HG02973 (cell line): Measurements from ENCODE around the gene NOSIP.

Source experiments
- ATAC-seq: cut with Tn5 transposase; IDR thresholded peaks from one replicate; pipeline ENCODE4 v1.9.1; 2021; ENCODE audit warnings: moderate library complexity; ENCODE audit not compliant: unreplicated experiment

The NOSIP gene

DNA sequence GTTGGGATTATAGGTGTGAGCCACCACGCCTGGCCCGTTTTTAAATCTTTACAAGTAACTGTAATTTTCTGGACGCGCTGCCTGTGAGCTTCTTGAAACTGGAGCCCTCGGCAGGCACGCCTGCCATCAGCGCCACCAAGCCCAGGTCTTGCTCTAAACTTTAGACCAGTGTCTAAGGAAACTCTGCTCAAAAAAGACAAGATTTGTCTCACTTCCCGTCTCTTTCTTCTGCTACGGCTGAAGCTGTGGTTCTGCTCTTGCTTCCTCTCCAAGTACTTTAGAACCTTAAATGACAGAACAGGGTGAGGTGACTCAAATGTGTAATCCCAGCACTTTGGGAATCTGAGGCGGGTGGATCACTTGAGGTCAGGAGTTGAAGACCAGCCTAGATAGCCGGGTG, 27.6 kb downstream of the NOSIP start:
- ATAC-seq, result no peak

DNA sequence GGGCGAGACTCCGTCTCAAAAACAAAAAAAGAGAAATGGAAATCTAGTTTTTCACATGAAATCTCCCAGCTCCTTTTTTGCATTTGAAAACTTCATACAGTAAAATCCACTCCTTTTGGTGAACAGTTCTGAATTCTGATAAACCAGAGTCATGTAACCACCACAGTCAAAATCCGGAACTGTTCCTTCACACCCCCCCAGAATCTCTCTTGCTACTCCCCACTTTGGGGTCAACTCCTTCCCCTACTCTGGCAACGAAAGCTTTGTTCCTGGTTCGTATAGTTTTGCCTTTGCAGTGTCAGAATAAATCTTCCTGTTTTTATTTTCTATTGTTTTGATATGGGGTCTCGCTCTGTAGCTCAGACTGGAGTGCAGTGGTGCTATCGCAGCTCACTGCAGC, 28.8 kb downstream of the NOSIP start:
- ATAC-seq, result no peak

DNA sequence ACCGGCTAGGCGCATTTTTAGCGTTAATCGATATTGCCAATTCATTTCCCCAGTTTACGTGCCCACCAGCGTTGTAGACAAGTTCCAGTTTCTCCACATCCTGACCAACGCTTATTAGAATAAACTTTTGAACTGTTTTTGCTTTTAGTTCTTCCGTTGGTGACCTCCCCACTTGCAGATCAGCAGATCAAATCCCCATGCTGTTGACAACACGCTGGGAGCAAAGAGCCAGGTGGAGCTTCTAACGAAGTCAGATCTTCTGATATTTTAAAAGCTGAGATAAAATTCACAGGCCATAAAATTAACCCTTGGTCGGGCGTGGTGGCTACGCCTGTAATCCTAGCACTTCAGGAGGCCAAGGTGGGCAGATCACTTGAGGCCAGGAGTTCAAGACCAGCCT, 31.3 kb downstream of the NOSIP start:
- ATAC-seq, result no peak

DNA sequence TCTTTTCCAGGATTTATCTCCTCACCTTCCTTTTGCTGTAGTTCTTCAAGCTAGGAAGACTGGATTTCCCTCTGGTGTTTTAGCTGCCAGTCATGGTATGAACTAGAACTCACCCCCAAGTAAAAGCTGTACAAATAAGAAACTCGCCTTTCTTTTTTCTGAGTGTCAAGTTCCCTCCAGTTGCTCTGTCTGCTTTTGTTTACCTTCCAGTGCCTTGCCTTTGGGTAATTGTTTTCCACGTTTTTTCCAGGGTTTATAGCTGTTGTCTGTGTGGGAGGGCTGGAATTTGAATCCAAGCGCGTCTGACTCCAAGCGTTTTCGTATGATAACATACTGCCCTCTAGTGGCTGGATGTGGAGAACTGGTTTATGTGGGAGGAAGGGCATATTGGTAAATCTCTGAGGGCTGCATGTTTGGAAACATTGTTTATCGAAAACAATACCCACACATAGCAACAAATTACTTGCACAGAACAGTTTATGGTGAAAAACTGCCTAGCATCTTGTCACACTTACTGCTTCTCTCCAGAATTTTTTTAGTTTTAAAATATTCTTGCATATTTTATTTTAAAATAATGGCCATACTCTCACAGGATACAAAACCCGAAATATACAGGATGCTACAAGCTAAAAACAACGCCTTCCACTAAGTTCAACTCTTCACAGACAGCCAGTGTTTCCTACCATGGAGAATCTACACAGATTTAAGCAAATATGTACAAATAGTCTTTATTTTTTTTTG, 33.4 kb downstream of the NOSIP start:
- no peak for ATAC-seq

DNA sequence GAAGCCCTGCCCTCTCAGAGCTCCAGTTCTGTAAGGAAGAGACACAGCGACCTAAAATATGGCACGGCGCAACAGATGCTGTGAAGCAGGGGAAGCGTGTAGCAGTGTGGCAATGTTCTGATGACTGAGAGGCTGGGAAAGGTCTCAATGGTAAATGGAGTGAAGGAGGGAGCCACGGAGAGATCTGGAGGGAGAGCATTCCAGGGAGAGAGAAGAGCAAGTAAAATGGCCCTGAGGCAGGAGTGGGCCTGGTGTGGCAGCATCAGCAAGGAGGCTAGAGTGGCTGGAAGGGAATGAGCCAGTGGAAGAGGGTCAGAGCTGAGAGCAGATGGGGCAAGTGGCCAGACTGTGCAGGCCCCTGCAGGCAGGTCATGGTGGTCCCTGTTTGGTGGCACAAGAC, 36.2 kb downstream of the NOSIP start:
- ATAC-seq, result no peak

DNA sequence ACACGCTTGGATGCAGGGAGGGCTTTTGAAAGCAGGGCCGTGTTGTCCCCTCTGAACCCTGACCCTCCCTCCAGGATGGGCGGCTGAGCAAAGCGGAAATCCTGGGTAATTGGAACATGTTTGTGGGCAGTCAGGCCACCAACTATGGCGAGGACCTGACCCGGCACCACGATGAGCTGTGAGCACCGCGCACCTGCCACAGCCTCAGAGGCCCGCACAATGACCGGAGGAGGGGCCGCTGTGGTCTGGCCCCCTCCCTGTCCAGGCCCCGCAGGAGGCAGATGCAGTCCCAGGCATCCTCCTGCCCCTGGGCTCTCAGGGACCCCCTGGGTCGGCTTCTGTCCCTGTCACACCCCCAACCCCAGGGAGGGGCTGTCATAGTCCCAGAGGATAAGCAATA, 37.3 kb downstream of the NOSIP start:
- ATAC-seq, result no peak

DNA sequence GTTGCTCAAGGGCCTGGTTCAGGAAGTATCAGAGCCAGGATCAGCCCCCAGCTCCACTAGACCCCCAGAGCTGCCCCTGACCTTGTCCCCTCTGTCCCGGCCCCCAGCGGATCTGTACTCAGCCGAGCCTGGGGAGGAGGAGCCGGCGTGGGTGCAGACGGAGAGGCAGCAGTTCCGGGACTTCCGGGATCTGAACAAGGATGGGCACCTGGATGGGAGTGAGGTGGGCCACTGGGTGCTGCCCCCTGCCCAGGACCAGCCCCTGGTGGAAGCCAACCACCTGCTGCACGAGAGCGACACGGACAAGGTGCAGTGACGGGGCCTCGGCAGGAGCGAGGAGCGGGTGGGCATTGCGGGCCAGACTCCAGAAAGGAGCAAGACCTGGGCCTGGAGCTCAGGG, 37.9 kb downstream of the NOSIP start:
- no peak for ATAC-seq

DNA sequence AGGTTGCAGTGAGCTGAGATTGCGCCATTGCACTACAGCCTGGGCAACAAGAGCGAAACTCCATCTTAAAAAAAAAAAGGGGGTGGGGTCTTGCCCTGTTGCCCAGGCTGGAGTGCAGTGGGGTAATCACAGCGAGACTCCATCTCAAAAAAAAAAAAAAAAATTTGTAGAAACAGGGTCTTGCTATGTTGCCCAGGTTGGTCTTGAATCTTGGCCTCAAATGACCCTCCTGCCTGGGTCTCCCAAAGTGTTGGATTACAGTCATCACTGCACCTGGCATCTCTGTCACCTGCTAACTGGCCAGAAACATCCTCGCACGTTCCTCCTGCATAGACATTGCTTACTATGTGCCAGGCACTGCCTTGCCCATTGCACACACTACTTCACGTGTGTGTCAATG, 38.4 kb downstream of the NOSIP start:
- ATAC-seq, result no peak

DNA sequence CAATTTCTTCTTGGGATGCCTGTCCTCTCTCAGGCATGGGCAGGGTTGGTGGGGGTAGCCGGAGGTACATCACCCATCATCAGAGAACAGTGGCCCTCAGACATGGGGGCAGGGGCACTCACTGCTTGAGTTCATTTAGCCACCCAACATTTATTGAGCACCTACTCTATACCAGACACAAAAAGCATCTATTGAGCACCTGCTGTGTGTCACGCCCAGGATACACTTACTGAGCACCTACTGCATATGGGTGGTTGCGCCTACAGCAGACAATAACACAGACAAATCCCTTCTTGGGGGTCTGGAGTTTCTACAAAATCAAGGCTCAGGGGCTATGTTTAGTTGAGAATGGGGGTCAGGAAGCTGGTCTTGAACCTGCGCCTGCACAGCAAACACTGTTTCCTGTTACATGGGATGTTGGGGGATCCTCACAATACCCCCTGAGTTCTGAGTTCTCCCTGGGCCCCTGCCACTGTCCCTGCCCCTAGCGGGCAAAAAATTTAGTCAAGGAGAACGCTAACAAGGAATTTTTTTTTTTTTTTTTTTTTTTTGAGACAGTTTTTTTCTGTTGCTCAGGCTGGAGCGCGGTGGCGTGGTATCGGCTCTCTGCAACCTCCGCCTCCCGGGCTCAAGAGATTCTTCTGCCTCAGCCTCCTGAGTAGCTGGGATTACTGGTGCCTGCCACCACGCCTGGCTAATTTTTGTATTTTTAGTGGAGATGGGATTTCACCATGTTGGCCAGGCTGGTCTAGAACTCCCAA, 41.0 kb downstream of the NOSIP start:
- ATAC-seq, result no peak

DNA sequence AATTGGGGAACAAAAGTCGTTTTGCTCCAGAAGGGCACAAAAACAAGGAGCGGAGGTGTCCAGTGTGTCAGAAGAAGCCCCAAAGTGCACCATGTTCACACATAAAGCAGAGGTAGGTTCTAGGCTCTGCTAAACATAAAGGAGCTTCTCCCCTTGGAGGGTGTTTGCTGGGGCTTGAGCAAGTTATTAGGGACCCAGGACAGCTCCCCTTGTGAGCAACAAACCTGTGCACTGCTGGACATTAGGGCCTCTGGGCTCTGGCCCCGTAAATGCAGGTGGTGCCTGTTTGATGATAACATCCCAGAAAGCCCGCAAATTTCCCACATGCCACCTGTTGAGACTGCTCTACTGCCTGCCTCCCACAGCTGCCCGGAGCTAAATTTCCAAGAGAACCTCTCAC, 41.7 kb downstream of the NOSIP start:
- no peak for ATAC-seq

DNA sequence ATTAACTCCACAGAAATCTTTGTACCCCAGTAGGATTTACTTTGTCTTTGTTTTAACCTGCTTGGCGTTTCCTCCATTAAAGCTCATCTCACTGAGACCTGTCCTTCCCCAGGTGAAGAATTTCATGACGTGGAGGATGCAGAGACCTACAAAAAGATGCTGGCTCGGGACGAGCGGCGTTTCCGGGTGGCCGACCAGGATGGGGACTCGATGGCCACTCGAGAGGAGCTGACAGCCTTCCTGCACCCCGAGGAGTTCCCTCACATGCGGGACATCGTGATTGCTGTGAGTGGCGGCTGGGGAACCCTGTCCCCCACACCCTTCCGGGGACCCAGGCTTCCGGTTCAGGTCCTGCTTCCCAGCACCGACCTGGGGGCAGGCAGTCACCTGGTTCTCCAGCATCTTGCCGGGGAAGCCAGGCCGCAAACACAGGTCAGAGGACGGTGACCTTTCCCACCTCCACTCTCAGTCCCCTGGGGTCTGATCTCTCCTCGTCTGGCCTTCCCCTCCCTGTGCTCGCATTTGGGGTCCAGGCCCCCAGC, 43.4 kb downstream of the NOSIP start:
- no peak for ATAC-seq

DNA sequence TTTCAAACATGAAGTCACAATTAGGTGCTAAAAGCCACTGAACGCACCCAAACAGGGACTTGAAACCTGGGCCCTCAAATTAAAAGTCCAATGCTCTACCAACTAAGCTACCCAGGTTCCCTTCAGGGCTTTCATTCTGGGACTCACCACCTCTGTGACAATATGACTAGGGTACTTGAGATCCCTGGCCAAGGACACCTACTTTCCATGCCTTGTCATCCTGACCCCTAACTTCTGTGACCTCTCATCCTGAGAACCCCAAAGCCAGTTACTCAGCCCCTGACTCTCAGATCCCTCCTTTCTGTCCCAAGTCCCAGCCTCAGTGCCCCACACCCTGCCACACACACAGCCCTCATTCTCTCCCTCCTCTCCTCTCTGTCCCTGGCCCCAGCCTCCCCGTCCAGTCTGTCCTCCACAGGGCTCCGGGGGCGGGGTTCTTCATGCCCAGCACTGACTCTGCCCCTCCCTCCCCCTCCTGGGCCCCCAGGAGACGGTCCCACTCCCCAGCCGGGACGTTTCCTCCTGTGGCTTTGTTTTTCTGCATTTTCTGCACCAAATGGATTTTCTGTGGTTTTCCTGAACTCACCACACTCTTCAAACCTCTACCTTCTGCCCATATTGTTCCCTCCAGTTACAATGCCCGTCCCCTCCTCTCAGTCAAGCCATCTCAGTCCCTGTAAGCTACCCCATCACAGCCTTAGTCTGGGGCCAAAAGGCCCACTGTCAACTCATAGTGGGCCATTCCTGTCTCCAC, 45.5 kb downstream of the NOSIP start:
- no peak for ATAC-seq

DNA sequence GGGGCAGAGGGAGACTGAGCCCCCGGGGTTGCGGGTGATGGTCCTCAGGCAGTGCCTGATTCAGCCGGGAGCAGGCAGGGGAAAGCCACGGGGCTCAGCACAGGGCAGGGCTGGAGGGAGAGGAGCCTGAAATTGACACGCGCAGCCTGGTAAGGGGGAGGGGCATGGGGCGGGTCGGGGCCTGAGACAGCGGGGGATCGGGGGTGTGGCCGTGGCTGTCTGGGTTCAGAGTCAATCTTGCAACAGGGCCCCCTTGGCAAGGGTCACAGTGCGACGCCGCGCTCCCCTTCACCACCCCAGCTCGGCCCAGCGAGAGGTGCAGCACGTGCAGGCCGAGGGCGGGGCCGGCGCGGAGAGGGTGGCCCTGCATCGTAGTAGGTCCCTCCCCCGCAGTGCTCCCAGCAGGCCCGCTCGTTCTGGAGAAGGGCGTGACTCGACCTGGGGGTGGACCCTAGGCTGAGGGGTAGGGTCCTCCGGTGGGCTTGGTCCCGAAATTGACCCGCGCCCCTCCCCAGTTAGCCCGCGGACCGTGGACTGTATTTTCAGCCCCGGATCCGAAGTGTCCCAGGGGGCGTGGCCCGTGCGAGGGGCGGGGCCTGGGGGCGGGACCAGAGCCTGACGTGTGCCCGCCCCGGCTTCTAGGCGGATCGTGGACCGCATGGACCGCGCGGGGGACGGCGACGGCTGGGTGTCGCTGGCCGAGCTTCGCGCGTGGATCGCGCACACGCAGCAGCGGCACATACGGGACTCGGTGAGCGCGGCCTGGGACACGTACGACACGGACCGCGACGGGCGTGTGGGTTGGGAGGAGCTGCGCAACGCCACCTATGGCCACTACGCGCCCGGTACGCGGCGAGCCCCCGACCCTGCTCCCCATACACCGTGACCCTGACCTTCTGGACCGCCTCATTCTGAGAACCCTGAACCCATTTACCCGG, 46.5 kb downstream of the NOSIP start:
- ATAC-seq, result peak; percentile 68

DNA sequence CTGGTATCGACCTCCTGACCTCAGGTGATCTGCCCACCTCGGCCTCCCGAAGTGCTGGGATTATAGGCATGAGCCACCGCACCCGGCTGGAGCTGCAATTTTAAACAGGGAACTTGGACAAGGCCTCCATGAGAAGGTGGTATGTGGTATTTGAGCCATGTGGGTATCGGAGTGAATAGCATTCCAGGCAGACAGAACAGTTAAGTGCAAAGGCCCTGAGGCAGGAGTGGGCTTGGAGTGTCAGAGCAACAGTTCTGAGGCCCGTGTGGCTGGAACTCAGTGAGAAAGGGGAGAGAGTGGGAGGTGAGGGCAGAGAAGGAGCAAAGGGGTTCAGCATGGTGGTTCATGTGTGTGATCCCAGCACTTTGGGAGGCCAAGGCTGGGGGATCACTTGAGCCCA, 49.6 kb downstream of the NOSIP start:
- no peak for ATAC-seq

DNA sequence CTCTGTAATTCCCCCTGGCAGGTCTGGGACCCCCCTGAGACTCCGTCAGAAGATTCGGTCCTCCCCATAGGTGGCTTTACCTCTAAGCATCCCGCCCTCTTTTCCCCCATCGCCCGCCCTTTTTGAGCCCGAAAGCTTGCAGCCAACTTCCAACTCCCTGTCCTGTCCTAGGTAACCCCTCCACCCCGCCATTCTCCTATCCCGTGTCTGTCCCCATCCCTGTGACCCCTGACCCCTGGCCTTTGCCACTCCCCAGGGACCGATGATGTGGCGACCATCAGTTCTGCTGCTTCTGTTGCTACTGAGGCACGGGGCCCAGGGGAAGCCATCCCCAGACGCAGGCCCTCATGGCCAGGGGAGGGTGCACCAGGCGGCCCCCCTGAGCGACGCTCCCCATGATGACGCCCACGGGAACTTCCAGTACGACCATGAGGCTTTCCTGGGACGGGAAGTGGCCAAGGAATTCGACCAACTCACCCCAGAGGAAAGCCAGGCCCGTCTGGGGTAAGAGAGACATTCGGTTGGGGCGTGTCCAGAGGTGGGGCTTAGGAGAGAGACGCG, 52.1 kb downstream of the NOSIP start:
- no peak for ATAC-seq

DNA sequence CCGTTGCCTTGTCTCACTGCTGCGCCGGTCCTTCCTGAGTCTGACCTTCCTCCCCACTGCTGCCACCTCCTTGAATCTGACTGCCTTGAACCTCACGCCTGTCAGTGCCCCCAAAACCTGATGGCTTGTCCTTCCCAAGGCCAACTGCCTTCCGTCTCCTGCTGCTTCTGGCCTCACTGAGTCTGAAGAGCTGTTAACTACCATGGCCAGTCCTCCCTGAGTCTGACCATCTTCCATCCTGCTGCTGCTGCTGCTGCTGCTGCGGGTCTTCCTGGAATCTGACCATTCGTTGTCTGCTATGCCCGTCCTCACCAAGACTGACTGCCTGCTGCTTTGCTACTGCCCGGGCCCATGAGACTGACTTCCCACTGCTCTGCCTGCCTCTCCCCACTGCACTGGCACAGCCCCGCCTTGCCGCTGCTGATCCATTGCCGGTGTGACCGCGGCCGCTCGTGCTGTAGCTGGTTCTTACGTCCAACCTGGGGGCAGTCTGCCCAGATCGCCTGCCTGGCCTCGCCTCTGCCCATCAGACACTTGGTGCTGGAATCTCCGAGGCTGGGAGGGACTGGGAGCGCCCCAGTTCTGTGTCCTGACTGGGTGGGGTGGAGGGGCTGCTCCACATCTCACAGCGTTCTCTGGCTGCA, 55.4 kb downstream of the NOSIP start:
- no peak for ATAC-seq

DNA sequence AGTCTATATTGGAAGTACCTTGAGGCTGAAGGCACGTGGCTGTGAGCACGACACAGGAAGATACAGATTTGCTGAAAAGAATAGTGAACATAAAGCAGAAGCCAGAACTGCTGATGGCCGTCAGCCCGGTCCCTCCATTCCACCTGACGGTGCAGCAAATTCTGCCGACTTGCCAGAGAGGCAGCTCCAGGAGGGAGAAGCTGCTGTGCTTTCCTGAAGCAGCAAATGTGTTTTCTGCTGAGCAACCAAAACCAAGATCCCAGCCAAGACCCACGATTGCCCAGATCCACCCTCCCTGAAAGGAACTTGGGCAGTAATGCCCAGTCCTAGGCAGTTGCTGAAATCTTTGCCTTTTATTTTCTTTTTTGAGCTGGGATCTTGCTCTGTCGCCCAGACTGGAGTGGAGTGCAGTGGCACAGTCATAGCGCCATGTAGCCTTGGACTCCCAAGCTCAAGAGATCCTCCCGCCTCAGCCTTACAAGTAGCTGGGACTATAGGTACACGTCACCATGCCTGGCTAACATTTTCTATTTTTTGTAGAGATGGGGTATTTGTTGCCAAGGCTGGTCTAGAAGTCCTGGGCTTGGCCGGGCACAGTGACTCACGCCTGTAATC, 59.5 kb downstream of the NOSIP start:
- no peak for ATAC-seq

DNA sequence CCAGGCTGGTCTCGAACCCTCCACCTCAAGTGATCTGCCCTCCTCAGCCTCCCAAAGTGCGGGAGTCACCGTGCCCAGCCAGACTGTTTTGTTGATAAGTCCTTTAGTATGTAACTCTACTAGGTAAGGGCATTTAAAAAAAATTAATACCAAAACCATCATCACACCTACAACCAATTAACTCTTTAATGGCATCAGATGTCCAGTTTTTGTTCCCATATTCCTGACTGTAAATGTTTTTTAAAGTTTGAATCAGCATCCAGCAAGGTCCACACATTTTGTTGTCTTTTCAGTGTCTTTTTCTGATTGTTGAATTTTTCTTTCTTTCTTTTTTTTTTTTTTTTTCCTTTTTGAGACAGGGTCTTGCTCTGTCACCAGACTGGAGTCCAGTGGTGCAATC, 62.3 kb downstream of the NOSIP start:
- ATAC-seq, result no peak

DNA sequence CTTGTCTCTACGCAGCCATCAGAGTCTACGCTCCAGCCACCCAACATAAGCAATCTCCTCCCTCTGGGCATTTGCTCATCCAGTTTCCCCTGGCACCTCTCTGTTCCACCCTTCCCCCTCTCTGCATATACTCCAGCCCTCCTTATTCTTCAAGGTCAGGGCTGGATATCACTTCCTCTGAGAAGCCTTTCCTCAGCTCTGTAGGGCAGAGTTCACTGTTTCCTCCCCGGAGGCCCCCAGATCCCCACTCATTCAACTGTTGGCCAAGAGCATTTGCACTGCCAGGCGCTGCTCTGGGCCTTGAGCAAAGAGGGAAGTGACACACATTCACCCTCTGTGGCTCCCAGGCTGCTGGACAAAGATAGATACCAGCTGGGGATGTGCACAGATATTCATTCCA, 64.6 kb downstream of the NOSIP start:
- no peak for ATAC-seq
